ENCODE data around the gene VCAM1. TPM values are rescaled to one million over a fixed set of nuclear protein-coding genes. Genes with fewer than 3 reads are reported as not detected.

The VCAM1 gene
- total and polyA plus RNA-seq, 9 of the 15 experiments (the other 6 are each of a cell fraction or from before 2014, with no cell fraction given), result 0.04 to 0.13 TPM; not detected in 7

DNA sequence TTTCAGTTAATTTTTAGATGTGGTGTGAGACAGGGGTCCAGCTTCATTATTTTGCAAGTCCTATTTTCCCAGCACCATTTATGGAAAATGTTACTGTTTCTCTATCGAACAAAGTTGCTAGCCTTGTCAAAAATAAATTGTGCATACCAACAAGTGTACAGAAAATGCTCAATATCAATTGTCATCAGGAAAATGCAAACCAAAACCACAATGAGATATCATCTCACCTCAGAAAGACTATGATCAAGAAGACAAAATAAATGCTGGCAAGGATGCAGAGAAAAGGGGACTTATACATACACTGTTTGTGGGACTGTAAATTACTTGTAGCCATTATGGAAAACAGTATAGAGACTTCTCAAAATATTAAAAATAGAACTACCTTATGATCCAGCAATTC, 54.8 kb downstream of the VCAM1 start (continued):
- TF ChIP-seq DACH1 (IDR thresholded peaks at IDR 0.05; ENCODE audit: partially characterized antibody), result no peak
- no peak for TF ChIP-seq KDM2B (CRISPR knock-in tag; IDR thresholded peaks at IDR 0.05)

DNA sequence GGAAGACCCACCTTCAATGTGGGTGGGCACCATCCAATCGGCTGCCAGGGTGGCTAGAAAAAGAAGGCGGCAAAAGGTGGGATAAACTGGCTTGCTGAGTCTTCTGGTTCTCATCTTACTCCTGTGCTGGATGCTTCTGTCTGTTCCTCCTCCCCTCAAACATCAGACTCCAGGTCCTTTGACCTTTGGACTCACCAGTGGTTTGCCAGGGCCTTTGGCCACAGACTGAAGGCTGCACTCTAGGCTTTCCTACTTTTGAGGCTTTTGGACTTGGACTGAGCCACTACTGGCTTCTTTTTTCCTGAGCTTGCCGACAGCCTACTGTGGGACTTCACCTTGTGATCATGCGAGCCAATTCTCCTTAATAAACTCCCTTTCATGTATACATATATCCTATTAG, 55.9 kb downstream of the VCAM1 start:
- Histone ChIP-seq H3K9me1 (ENCODE audit: control insufficient read depth, insufficient read depth, low read length) (no peaks in the 10 kb centered on the region), H2AFZ (ENCODE audit: low read depth, low read length) (peak overlapping the region; percentile 14; the same call in 1 of the 2 replicates), H3K27ac (ENCODE audit: extremely low read depth, low read depth, low read length) (no peak overlapping the region), H4K20me1 (replicated peaks; ENCODE audit: control insufficient read depth, insufficient read depth, low read length) (no peaks in the 10 kb centered on the region), H3K9ac (ENCODE audit: insufficient read depth in 1 of 2, low read depth in 2 of 2, low read length in 2 of 2) (no peak overlapping the region), H3K79me2 (ENCODE audit: control insufficient read depth, insufficient read depth, low read length) (no peaks in the 10 kb centered on the region), H3K4me3 (no peak overlapping the region), H3K27me3 (ENCODE audit: control insufficient read depth in 2 of 2, insufficient read depth in 2 of 2, low read length in 2 of 2) (no peaks in the 10 kb centered on the region), H3K36me3 (ENCODE audit: control insufficient read depth, insufficient read depth, low read length) (no peaks in the 10 kb centered on the region), H3K9me3 (replicated peaks; ENCODE audit: control insufficient read depth, insufficient read depth, low read depth, low read length) (no peaks in the 10 kb centered on the region), H3K4me1 (replicated peaks in 1 of 2; ENCODE audit: control insufficient read depth in 2 of 2, insufficient read depth in 2 of 2, low read length in 2 of 2) (peaks cover 0 to 3% of the 10 kb centered on the region in 2 experiments; a peak in 1 of 5 replicates), H3K4me2 (ENCODE audit: insufficient read depth, low read length) (no peak overlapping the region)
- FAIRE-seq (no peak), ATAC-seq (no peak; the same call in 2 of the 3 replicates), DNase-seq (ENCODE audit: extremely low read depth in 1 of 4, low spot score in 3 of 4) (no peak)
- ChIA-PET POLR2A (interaction anchor here (2.0 kb wide), 1 partner anchor 10 kb away, joined by 6 read pairs; no protein-coding TSS in a partner anchor), CTCF (ENCODE audit: low intra/inter-chr PET ratio) (no interaction called here)
- in situ Hi-C loops (cut with MboI) (no loop called here), intact Hi-C loops (cut with micrococcal nuclease) (no loop called here)
- BruUV-seq (replicated peaks), result no TSS peak
- TF ChIP-seq HLTF (IDR thresholded peaks at IDR 0.05) (no peak), SIRT6 (IDR thresholded peaks at IDR 0.05; ENCODE audit: low read depth, low read length) (no peak), ZNF232 (CRISPR knock-in tag; IDR thresholded peaks at IDR 0.05) (no peak), ZNF76 (CRISPR knock-in tag; IDR thresholded peaks at IDR 0.05; ENCODE audit: borderline replicate concordance) (no peak), NFE2 (IDR thresholded peaks at IDR 0.05; ENCODE audit: low read depth) (no peak), WHSC1 (IDR thresholded peaks at IDR 0.05; ENCODE audit: low read length) (no peak)
- 79% methylated on average over 4 of the region's 4 CpGs for WGBS (ENCODE audit: insufficient coverage, low coverage, missing lambda C conversion rate)

All from K562 (cell line).